Ishikawa (cell line): ENCODE measurements around the gene B4GALNT4.

Source experiments
- RAD21 ChIP-seq: IDR thresholded peaks from 2 replicates; pipeline ENCODE4 v1.6.1; 2012; ENCODE audit warnings: low read depth
- TAF1 ChIP-seq: IDR thresholded peaks from 2 replicates; pipeline ENCODE4 v1.6.1; 2012; ENCODE audit warnings: low read depth, mild to moderate bottlenecking
- YY1 ChIP-seq: IDR thresholded peaks from 2 replicates; pipeline ENCODE4 v1.6.1; 2012; ENCODE audit warnings: low read depth
- TF ChIP-seq, protein P1 (sequence below): IDR thresholded peaks from 2 replicates; pipeline ENCODE4 v1.6.1; 2012; ENCODE audit warnings: low read depth, mild to moderate bottlenecking

GRCh38 chr11:334264-334994 is 34.9 kb upstream of the B4GALNT4 start:
- TF ChIP-seq, protein P1, sequence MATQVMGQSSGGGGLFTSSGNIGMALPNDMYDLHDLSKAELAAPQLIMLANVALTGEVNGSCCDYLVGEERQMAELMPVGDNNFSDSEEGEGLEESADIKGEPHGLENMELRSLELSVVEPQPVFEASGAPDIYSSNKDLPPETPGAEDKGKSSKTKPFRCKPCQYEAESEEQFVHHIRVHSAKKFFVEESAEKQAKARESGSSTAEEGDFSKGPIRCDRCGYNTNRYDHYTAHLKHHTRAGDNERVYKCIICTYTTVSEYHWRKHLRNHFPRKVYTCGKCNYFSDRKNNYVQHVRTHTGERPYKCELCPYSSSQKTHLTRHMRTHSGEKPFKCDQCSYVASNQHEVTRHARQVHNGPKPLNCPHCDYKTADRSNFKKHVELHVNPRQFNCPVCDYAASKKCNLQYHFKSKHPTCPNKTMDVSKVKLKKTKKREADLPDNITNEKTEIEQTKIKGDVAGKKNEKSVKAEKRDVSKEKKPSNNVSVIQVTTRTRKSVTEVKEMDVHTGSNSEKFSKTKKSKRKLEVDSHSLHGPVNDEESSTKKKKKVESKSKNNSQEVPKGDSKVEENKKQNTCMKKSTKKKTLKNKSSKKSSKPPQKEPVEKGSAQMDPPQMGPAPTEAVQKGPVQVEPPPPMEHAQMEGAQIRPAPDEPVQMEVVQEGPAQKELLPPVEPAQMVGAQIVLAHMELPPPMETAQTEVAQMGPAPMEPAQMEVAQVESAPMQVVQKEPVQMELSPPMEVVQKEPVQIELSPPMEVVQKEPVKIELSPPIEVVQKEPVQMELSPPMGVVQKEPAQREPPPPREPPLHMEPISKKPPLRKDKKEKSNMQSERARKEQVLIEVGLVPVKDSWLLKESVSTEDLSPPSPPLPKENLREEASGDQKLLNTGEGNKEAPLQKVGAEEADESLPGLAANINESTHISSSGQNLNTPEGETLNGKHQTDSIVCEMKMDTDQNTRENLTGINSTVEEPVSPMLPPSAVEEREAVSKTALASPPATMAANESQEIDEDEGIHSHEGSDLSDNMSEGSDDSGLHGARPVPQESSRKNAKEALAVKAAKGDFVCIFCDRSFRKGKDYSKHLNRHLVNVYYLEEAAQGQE: no peak
- TF ChIP-seq RAD21 (no peak), YY1 (no peak), TAF1 (no peak)
